Fibroblast of skin of right biceps (primary cell): ENCODE data around the gene CHRM4.

Source experiments
- DNase-seq: peaks from one replicate; pipeline ENCODE4 v3.0.0-alpha.2; 2013

The CHRM4 gene

DNA sequence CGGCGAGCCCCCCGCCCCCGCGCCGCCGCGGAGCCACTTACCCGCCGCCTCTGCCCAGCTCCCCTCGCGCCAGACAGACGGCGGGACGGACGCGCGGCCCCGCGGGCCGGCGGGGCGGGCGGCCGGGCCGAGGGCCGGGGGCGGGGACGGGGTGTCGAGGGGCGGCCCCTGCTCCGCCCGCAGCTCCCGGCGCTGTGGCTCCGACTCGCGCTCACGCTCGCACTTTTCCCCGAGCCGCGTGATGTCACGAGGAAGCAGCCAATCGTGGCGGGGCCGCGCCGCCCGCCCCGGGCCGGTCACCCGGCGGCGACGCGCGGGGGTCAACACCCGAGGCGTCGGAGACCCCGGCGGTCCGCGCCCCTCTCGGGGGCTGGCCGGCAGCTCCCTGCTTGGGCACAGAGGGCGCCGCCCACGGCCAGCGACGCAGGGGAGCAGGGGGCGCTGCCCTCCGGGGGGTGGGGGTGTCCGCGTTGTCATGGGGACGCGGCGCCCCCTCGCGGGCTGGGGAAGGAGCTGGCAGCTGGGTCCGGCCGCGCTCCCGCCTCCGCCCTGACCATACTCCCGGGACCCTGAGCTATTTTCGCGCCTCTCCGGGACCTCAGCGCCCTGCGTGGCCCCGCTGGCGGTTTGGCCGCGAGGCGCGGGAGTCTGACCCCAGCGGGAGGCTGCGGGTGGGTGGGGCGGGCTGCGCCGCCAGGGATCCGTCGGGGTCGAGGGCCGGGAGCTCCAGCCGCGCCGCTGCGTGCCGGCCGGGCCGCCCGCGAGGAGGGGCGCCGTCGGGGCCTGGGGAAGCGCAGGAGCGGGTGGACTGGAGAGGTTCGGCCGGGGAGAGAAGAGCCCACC is at the start of gene CHRM4:
Gene CHRM4, minus strand, starts transcription at position 199 of the 843 bp plus-strand sequence. CDS start 5,219 bp downstream, outside the sequence.
- no peak for DNase-seq

DNA sequence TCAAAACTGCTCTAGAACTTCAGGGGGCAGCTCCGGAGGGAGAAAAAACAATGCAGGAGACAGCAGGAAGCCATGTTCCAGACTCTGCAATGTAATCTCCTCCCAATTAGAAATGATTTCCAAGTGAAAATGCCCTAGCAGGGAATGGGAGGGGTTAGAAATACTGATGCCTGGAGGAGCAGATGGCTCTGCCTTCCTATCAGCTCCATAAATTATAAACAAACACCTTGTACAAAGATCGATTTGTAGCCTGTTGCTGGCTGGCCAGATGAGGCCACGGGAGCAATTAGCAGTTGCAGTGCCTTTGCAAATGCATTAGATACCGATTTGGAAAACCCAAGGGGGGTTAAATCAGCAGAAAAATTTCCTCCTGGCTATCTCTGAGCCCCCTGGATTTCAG is 46.6 kb upstream of the CHRM4 start:
- no peak for DNase-seq

DNA sequence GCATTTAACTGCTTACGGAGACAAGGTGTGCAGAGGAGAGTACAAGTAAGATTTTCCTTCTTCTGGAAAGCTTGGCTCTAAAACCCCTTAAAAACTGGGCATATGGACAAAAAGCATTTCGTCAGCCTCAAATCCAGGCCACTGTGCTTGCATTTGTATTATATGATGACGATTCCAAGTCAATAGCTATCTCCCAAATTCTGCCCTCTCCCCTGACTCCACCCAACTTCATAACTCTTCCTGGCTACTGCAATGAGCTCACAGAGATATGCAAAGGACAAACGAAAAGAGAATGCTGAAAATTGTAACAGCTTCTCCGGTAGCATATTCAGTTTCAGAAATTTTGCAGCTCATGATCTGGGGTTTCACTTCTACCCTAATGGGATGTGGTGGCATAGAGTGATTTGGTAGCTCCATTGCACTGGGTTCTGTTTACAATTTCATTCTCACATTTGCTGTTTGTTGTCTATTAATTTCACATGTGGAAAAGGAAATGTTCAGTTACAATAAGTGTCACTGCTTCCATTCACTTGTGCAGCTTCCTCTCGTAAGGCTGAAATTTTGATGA is 45.6 kb upstream of the CHRM4 start:
- no peak for DNase-seq

DNA sequence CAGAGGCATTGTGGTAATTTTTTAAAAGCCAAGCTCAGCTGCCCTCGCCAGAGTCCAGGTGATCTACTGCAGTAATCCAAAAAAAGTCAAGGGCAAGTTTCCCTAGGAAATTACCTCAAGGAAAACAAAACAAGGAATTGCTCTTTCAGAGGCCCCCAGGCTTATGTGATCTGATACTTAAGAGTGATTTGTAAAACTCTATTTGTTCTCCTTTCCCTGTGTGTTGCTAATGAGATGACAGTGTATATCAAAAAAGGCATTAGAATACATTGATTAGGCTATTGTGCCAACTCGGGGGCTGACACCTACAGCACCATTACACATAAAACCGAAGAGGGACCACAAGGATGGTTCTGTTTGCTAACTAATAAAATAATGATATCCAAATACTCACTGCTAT is 44.5 kb upstream of the CHRM4 start:
- no peak for DNase-seq

DNA sequence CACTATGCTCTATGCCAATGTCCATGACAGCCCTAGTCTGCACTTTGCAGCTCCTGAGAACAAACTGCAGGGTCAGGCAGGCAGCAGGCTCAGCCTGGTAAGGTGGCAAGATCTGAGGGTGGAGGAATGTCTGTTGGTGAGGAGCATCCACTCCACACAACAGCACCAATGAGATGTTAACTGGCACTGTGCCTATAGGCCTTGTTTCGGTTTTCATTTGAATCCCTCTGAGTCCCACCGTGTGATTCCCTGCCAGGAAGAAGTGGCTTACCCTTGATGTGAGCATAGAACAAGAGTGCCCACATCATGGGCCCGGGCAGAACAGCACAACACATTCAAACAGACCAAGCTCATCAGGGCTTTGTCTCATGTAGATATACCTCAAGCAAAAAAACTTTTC is 44.1 kb upstream of the CHRM4 start:
- DNase-seq: no peak

DNA sequence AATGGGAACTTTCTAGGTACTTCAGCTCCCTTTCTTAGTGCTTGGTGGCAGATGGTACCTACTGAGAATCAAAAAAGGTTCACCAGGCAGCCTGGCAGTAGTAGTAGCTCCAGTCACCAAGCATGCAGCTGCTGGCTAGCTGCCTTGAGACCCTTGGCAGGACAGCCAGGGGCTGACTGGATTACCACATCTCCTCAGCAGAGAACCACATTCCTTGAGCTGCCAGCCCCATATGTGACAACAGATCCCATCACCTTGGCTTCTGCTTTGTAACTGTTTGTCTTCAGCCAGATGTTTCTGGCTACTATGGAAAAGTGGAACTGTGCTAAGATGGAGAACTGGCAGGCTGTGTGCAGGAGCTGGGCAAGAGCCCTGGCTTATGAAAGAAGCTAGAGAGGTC is 39.6 kb upstream of the CHRM4 start:
- DNase-seq: no peak

DNA sequence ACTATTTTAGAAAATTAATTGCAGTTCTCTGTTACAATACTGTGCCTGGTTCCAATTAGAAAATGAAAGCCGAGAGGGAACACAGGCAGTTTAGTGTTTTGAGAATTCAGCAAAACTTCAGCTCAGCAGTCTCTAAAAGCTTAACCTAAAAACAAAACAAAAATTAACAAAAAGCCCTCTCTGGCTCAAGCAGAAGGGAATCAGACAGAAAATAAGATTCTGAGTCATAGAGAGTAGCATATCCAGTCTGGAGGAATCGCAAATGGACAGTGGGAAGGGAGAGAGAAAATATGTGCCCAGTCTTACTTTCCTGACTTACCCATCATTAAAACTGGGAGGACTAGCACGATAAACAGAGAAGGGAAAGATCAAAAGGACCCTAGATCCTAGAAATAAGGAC is 38.1 kb upstream of the CHRM4 start:
- DNase-seq: no peak

DNA sequence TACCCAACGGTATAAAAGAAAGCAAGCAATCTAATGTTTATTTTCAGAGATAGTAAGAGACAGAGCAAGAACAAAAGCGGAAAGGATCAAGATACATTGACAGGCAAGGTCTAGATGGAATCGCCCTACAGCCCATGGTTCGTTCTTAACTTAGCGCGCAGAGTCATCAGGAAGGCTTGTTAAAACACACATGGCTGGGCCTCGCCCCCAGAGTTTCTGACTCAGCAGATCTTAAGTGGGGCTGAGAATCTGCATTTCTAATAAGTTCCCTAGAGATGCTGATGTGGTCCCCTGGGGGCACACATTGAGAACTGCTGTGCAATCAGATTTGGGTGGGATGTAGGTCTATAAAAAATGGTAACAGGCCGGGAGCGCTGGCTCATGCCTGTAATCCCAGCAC is 35.8 kb upstream of the CHRM4 start:
- no peak for DNase-seq

DNA sequence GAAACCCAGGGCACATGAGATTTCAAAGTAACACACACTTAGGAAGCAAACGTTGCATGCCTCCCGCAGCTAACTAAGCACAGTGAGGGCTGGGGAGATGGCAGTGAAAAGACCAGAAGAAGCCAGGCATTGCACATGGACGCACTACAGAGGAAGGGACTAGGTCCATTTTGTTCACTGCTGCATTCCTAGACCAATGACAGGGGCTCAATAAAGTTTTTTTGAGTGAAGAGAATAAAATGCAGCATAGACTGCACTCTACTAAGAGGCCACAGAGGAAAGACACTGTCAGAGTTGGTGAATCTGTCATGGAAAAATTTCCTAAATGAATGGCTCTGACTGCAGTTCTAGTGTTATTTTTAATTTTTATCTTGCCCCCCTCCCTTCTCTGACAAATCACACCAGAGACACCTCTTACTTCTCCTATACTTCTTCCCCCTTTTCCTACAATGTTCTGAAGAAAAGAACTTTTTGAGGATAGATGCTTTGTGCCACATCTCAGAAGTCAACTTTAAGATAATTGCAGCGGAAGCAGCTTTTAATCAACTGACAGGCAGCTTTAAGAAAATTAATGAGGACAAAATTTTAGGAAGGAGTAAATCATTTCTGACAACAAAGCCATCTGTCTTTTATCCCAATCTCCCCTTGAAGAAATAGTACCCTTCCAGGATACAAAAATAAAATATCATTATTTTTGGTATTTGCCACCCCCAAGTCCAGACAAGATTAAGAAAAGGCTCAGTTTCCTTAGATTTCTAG is 34.8 kb upstream of the CHRM4 start:
- no peak for DNase-seq

DNA sequence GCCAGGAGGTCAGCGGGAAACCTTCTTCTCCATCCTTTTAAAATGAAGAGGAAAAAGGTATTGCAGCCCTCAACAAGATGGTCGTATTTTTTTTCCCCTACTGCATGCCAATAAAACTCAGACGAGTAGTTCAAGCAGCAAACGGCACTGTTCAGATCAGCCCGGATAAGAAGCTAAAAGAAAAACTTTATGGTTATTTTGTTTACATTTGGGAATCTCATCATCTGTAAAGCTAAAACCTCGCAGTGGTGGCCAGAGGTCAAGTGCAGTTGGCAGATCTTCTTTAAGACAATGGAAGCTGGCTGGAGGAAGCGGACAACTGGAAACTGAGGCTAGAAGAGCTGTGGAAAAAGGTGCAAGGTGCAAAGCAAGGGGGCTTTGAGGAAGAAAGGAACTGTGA is 31.0 kb upstream of the CHRM4 start:
- DNase-seq: no peak

DNA sequence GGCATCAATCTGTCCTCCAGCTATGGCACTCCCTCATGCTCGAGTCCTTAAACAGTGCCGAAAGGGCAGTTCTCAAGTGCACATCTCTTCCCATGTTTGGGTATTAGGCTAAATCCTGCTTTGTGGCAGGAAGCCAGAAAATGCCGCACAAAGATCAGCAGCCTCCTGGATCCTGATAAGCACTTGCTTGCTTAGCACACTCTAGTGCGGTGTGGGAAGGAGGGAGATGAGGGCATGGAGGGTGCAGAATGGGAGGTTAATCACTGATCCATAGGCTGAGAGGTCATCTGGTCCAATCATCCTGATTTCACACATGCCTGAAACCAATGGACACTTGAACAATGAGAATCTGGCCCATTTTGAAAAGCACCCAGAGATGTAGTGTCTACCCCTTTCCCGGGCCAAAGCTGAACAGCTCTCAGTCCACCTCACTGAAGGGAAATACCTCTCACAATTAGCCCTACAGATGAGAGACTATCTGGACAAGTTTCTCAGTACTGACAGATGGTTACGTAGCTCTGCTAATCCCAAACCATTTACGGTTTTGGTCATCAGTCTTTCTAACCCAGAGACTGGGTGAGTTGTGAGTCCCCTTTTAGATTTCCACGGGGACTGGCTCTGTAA is 29.8 kb upstream of the CHRM4 start:
- DNase-seq: no peak

DNA sequence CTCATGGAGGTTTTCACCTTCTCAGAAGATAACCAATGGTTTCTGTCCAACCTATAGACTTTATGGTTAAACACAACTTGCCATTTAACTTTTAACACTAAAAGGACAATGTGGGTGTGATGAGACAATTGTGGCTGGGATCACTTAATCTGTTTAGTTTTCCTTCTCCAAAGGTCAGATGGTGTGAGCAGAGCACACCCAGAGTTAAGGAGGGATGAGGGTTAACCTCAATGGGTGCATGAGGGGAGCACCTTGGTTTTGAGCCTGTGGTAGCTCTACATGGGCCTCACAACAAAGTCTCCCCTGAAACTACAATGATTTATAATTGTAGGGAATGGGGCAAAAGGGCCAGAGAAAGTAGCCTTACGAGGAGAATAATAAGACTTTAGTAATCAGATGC is 28.9 kb upstream of the CHRM4 start:
- DNase-seq: no peak

DNA sequence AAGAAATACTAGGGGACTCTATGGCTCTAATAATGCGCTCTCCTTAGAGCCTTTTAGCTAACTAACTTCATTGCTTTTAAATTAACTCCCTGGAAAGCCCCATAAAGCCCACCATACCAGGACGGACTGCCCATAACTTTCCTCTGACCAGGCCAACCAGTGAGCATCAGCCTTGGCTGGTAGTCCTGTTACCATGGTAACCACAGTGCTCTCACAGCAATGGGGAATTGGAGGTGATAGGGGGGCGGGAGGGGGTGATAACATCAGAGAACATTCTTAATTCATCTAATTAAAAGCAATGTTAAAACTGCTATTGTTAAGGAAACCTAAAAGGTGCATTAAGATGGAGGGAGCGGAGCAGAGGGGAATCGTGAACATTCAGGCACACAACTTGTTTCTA is 27.2 kb upstream of the CHRM4 start:
- DNase-seq: no peak

DNA sequence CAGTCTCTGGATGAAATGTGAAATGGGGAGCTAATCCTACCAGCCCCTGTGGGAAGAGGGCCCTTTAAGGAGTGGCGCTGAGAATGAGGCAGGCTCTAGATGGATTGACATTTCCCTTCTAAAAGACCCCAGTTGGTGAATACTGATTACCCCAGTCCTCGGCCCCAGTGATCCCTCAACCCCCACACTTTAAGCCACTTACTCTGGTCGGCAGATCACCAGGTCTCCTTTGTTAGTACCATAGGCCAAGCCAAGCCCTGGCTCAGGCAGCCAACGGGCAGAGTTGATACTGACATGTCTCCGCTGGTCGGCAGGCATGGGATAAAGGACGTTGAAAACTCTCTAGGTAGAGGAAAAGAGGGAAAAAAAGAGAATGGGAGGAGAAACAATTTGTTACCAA is 26.1 kb upstream of the CHRM4 start:
- no peak for DNase-seq

DNA sequence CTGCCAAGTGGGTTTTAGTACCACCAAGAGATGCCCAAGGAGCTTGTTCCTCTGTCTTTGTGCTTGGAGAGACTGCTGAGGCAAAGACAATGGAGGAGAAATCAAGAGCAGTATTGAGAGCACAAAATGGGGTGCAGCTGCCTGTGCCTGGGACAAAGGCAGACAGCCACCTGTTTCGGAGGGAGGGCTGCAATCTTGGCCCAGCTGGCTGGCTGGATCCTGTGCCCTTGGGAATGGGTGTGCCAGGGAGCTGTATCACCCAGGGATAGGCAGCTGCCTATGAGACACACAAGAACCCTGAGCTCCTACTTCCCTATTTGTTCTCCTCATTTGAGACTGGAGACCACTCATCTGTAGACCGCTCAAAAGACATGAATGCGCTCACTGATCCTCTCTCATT is 23.3 kb upstream of the CHRM4 start:
- no peak for DNase-seq

DNA sequence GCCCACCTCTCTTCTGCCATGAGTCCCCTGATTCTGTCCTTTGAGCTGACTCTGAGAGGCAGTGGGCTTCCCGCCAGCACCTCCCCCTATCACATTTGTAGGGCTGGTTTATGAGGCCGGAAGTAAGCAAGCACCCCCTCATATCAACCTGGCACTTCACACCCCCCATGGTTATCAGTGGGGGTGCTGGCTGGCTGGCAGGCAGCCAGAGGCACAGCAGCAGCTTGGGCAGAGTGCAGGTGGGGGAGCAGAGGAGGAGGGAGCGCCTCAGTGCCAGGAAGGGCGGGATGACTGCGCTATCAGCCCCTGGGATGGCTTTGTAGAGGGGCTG is 22.9 kb upstream of the CHRM4 start:
- no peak for DNase-seq

DNA sequence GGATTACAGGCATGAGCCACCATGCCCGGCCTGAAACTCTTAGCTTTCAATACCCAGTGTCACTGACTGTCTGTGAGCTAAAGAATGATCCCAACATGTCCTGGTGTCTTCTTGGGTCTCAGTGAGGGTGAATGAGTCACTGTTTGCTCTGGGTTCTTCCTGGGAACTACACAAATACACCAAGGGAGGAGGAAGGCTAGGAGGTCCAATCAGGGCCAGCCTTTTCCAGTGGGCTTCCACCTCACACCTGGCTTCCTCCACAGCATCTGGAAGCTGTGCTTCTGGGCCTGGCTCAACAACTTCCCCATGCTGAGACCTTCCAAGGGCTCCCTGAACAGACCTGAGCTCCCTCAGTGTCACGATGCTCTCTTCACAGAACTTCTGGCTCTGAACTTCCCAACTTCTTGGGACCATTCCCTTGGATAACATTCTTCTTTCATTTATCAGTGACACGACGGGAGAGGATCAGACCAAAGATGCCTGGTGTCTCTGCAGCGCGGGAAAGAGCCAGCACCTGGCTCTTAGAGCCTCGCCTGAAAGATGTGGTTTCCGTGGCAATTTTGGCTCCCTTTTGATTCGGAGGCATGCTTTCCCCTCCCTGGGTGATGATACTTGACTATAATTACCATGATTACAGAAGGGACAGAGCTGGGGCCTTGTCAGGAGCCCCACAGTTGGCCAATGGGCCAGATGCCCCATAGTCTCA is 22.3 kb upstream of the CHRM4 start:
- DNase-seq: no peak

DNA sequence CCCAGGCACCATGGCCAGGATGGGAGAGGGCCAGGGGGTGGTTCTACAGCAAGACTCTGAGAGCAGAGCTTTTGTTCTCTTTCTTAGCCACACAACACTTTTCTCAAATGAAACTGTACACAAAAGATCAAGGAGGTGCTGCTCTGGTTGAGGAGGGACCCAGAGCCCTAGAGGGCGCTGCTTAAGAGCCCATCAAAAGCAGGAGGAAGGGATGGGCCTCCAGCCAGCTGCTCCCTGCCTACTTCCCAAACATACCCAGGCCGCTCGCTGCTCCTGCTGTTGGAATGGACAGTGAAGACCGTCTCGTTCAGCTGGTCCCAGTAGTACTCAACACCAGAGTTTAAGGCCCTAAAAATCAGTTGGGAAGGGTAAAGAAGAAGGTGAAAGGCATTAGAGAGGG is 18.4 kb upstream of the CHRM4 start:
- DNase-seq: no peak

DNA sequence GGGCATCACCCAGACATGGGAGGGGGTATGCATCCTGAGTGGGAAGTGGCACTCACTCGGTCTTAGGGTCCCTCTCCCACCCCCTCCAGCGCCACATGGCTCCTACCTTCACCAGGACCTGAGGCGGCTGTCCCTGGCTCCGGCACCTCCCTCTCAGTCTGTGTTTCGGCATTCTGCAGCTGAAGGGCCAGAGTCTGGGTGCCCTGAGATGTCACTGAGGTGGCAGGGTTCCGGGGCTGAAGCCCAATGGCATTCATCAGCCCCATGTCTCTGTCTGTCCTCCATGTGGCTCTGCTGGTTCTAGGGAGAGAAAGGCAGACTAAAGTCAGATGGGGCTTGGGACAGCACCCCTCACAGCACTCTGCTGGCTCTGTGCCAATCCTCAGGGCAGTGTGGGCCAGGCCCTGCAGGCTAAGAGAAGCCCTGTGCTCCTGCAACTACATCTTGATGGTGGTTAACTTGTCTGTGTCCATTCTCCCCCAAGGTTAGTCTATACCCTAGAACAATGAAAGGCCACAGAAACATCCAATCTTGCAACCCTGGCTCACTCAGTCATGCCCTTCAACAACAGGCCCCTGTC is 16.9 kb upstream of the CHRM4 start:
- DNase-seq: no peak

DNA sequence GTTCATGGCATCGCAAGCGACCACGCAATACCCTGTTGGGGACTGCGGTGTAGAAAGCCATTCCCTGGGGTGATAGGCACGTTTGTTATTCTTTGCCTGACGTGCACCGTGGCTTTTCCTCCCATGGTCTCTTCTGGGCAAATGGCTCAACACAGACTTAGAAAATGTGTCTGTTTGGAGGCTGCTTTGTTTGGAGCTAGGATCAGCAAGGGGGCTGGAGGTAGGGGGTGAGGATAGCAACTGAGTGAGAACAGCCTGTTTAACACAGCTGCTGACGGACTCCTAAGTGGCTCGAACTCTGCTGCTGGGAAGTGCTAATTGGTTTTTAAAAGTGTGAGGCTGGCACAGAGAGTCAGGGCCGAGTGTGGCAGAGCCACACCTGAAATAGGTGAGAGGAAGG is 16.1 kb upstream of the CHRM4 start:
- DNase-seq: no peak

DNA sequence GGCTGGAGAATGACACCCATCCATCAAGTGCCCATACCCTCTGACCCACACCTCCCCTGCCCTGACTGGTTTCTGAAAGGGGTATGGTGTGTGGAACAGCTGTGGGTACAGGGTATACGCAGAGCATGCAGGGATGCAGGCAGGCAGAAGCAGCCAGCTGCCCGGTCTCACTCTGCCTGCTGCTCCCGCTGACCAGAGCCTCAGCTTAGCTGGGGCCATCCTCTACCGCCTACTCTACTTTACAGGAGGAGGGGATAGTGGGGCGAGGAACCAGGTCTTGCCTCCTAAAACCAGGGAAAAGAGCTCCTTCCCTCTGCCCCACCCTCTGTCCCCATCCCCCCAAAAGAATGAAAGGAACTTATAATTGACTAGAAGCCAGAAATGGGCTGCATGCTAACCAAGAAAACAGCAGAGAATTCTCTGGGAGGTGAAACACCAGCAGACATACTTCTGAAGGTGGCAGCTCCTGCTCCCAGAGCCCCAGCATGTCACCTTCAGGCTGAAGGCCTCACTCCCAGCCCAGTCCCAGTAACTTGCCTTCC is 13.0 kb upstream of the CHRM4 start:
- no peak for DNase-seq
